NOMO-1 (cell line): ENCODE measurements around the gene PLCD4.
A peak's percentile ranks its signal among the peaks of the same experiment; 100 is the strongest.

Experiments
- DNase-seq, 2 experiments: peaks; one replicate each; lab custom pipeline; 2025; ENCODE audit not compliant: unreplicated experiment in 2 of 2; lab: John Stamatoyannopoulos, UW

PLCD4 gene

GRCh38 chr2:218607436-218608115 lies at the start of gene PLCD4:
Gene PLCD4 (plus strand): TSS chr2:218607899. CDS start chr2:218615740, 7,841 bp downstream.
- DNase-seq = no peak

DNA sequence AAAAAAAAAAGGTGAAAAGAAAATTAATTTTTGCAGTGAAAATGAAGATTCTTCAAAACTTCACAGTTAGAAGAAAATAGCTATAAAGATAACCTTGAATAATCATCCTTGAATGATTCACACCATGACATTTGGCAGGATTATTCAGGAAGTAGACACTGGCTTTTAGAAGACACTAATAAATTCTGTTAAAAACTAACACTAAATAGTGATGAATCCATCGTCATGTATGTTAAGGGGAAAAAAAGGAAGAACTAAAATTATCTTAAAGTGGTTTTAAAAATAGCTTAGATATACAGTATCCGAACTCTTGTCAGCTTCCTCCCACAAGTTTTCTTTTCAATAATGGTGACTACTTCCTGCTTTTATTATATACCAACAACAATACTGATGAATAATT lies 49.8 kb upstream of the PLCD4 start:
- peak in 1 of 2 experiments; percentile 75 for DNase-seq

GRCh38 chr2:218558986-218559385 lies 48.7 kb upstream of the PLCD4 start:
- no peak for DNase-seq

GRCh38 chr2:218564056-218564455 lies 43.6 kb upstream of the PLCD4 start:
- no peak for DNase-seq

GRCh38 chr2:218566296-218566695 lies 41.4 kb upstream of the PLCD4 start:
- peak in 1 of 2 experiments; percentile 44 for DNase-seq

DNA sequence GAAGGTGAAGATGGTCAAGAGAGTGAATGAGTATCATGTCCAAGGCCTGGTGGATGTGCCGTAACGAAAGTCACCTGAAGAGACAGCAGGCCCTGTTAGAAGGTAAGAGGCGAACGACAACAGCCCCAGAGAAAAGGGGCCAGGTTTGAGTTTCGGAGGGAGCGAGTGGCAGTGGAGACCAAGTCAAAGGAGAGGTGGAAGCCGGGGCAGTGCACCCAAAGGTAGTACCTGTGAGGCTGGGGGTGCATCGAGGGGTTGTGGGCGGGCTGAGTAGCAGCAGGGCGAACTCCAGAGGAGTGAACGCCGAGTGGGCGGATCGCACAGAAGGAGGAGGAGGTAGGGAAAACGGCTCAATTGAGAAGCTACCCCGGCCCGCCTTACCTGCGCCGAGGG lies 39.9 kb upstream of the PLCD4 start:
- DNase-seq = peak; percentile 51 to 57

DNA sequence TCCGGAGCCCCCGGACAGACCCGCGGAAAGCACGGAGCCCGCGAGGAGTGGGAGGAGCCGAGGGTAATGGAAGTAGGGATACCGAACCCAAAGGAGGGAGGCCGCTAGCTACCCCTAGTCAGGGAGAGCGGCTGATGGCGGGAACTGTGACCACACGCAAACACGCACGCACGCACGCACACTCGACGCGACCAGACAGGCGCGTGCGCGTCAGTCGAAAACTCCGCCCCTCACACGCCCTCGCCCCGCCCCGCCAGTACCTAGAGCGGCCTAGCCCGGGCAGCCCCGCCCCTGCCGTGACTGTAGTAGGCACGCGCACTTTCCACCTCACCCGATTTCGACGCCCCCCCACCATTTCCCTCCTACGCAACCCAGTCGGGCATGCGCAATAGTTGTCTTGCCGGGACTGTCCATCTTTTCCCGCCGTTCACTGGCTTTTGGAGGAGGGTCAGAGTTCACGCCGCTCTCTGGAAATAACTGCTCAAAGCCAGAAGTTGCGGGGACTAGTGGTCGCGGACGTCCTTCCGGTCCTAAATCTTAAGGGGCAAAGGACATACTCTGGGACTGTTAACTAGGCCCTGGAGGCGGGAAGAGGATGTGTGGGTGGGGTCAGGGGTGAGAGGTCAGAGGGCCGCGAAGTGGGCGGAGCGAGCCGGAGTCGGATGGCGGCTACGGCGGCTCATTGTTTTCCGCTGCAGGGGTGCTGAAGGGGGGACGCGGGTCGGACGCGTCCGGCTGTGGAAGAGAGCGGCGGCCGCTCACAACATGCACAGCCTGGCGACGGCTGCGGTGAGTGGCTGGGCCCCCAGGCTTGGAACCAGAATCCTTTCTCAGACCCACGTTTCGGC lies 39.3 kb upstream of the PLCD4 start, which contains the start of the genes CNOT9 and USP37:
CNOT9 (plus strand) TSS at position 650 of the 848 bp plus-strand sequence; CDS start at position 766, 116 bp downstream.
USP37 (minus strand) TSS at position 162 of the 848 bp plus-strand sequence. CDS start 9,698 bp downstream, outside the sequence.
- DNase-seq = peak; percentile 98 to 99

GRCh38 chr2:218569038-218569431 lies 38.7 kb upstream of the PLCD4 start:
- peak; percentile 16 to 28 for DNase-seq

GRCh38 chr2:218569661-218570500 lies 37.8 kb upstream of the PLCD4 start:
- peak in 1 of 2 experiments; percentile 12 for DNase-seq

DNA sequence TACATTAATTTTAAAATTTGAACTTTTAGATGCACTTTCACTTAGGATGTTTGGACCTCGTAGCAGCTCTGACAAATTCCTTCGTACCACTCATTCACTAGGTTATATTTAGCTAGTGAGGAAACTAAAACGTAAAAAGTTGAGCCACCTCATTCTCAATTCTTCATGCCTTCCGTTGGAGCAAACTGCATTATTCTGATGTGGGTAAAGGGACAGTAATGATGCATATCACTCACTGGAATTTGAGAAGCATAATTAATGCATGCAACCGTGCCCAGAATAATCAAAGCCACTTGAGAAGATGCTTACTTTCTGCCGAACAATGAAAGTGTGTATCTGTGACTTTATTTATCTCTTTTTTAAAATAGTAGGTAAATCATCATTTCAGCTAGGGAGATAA lies 36.8 kb upstream of the PLCD4 start:
- DNase-seq = no peak

- DNase-seq = no peak
Measured at GRCh38 chr2:218576854-218577253, 30.8 kb upstream of the PLCD4 start.

- DNase-seq = no peak
Measured at GRCh38 chr2:218577482-218578220, 30.0 kb upstream of the PLCD4 start.

DNA sequence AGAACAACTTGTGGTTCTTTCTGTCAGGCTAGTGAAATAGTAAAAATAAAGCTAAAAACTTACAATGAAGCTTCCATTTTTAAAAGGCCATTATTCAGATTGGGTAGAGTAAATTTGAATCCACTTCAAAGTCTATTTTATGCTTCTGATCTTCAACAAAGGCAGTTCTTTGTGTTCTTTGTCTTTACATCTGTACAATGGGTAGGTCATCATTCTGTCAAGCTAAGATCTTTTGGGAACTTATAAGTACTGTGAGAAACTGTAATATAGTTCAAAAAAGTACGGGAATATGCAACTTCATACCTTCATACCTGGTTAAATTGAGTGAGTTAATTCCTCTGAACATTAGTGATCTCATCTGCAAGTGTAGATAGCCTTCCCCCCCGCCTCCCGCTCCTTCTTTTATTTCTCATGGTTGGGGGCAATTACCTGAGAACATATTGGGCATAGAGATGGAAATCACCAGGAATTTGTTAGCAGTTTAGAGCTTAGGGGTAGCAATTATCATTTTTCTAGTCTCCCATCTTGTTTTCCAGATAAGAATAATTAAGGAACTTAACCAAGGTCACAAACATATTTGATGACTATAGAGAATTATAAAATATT lies 29.3 kb upstream of the PLCD4 start:
- DNase-seq = no peak

- DNase-seq = no peak
Measured at GRCh38 chr2:218582076-218582475, 25.6 kb upstream of the PLCD4 start.

- no peak for DNase-seq
Measured at GRCh38 chr2:218583983-218584850, 23.5 kb upstream of the PLCD4 start.

DNA sequence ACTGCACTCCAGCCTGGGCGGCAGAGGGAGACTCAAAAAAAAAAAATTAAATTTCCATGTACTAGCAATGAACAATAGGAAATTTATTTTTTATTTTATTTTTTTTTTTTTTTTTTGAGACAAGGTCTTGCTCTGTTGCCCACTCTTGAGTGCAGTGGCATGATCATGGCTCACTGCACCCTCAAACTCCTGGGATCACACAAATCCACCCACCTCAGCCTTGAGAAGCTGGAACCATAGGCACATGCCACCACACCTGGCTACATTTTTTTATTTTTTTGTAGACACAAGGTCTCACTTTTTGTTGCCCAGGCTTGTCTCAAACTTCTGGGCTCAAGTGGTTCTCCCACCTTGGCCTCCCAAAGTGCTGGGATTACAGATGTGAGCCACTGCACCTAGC lies 22.2 kb upstream of the PLCD4 start:
- no peak for DNase-seq

DNA sequence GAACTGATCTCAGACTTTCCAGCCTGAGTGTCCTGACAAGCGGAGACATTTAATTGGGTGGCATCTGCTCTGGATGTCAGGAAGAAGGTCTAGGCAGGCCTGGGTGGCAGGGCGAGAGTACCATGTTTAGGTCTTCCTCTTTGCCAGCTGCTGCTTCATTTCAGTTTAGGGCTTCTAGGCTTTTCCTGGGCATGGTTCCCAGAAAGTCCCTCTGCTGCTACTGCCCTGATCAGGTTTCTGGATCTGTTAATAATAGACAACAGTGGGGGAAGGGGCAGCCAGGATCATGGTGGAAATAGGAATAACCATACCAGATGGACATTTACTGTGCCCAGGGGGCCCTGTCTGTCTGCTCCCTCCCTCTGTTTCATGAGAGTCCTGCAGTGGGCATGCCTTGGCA lies 2.3 kb upstream of the PLCD4 start:
- no peak for DNase-seq

- DNase-seq = no peak
Measured at GRCh38 chr2:218615868-218616315, 8.2 kb downstream of the PLCD4 start.
